HG03354 (cell line): ENCODE measurements around the gene KLHL1.

ENCODE experiments used
- ATAC-seq: cut with Tn5 transposase; IDR thresholded peaks from one replicate; pipeline ENCODE4 v1.9.1; 2021; ENCODE audit warnings: mild to moderate bottlenecking; ENCODE audit not compliant: unreplicated experiment, poor library complexity, severe bottlenecking

The KLHL1 gene

GRCh38 chr13:69903081-69903480 is 205.2 kb downstream of the KLHL1 start:
- ATAC-seq, result no peak

GRCh38 chr13:69882451-69882850 is 225.8 kb downstream of the KLHL1 start:
- no peak for ATAC-seq

- ATAC-seq, result no peak
Observed at GRCh38 chr13:69879936-69880335, 228.3 kb downstream of the KLHL1 start.

- no peak for ATAC-seq
Observed at GRCh38 chr13:69872321-69873047, 235.8 kb downstream of the KLHL1 start.

GRCh38 chr13:69866555-69866954 is 241.7 kb downstream of the KLHL1 start:
- ATAC-seq, result no peak

GRCh38 chr13:69857183-69857821 is 250.9 kb downstream of the KLHL1 start:
- peak; percentile 93 for ATAC-seq

GRCh38 chr13:69856331-69856730 is 251.9 kb downstream of the KLHL1 start:
- ATAC-seq, result no peak

GRCh38 chr13:69828527-69828926 is 279.7 kb downstream of the KLHL1 start:
- no peak for ATAC-seq

- no peak for ATAC-seq
Observed at GRCh38 chr13:69820180-69820579, 288.1 kb downstream of the KLHL1 start.

GRCh38 chr13:69817333-69817869 is 290.9 kb downstream of the KLHL1 start:
- no peak for ATAC-seq

- ATAC-seq, result no peak
Observed at GRCh38 chr13:69809152-69809551, 299.1 kb downstream of the KLHL1 start.

GRCh38 chr13:69796256-69796655 is 312.0 kb downstream of the KLHL1 start:
- ATAC-seq, result no peak

- no peak for ATAC-seq
Observed at GRCh38 chr13:69793783-69794453, 314.3 kb downstream of the KLHL1 start.

GRCh38 chr13:69776937-69777336 is 331.3 kb downstream of the KLHL1 start:
- ATAC-seq, result no peak

- no peak for ATAC-seq
Observed at GRCh38 chr13:69769608-69770007, 338.6 kb downstream of the KLHL1 start.

- no peak for ATAC-seq
Observed at GRCh38 chr13:69761581-69761980, 346.7 kb downstream of the KLHL1 start.

GRCh38 chr13:69755101-69755500 is 353.2 kb downstream of the KLHL1 start:
- ATAC-seq, result no peak

GRCh38 chr13:69751259-69751658 is 357.0 kb downstream of the KLHL1 start:
- no peak for ATAC-seq

GRCh38 chr13:69737129-69737935 is 370.9 kb downstream of the KLHL1 start:
- no peak for ATAC-seq

GRCh38 chr13:69721631-69722030 is 386.6 kb downstream of the KLHL1 start:
- no peak for ATAC-seq
